GM11168 (cell line): ENCODE data around the gene PFKFB1.
"Not testable (repeated sequence)": the region's sequence is repeated elsewhere in the genome, so short reads cannot be mapped to it uniquely, and the experiment has no call there.

Experiments
- in situ Hi-C: fragments of 300-500 bp; cut with MboI; formaldehyde crosslinking; loops from one replicate; pipeline ENCODE4 v1.12.0; 2022; ENCODE audit warnings: low sequenced_read_pairs; ENCODE audit not compliant: unreplicated experiment

PFKFB1 gene

GRCh38 chrX:54994668-54995351 lies 822 bp upstream of the PFKFB1 start:
- in situ Hi-C loops, result no loop called here

DNA sequence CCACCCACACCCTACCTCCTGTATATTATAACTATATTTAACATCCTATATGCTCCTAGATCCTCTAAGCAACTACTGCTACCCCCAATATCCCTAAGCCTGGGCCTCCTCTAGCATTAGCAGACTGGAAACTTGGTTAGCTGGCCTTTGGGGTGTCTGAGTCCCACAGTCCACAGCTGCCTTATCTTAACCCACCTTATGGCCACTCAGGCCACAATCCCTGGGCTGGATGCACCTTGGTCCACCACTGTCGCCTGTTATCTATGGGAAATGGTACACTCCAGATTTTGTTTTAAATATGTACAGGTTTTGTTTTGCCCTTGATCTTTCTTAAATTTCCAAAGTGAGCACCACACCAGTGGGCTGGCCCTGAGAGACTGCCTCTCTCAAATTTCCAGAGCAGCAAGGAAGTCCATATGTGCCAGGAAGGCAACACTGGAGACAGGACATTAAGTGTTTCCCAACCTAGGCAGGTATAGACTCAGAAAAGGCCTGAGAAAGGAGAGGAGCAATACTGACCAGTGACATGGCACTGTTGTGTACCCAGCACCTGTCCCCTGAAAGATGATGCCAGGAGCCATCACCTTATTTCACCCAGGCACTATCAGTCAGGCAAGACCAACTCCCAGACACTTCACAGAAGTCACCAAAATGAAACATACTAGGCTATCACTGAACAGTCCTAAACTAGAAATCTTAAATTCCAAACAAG lies 921 bp downstream of the PFKFB1 start:
- in situ Hi-C loops, result no loop called here

- in situ Hi-C loops, result no loop called here
Measured at GRCh38 chrX:54991706-54992105, 2.3 kb downstream of the PFKFB1 start.

GRCh38 chrX:54983306-54983705 lies 10.7 kb downstream of the PFKFB1 start:
- in situ Hi-C loops, result not testable (repeated sequence)

GRCh38 chrX:54980334-54980733 lies 13.7 kb downstream of the PFKFB1 start:
- in situ Hi-C loops, result no loop called here

GRCh38 chrX:54979432-54979831 lies 14.6 kb downstream of the PFKFB1 start:
- in situ Hi-C loops, result no loop called here

DNA sequence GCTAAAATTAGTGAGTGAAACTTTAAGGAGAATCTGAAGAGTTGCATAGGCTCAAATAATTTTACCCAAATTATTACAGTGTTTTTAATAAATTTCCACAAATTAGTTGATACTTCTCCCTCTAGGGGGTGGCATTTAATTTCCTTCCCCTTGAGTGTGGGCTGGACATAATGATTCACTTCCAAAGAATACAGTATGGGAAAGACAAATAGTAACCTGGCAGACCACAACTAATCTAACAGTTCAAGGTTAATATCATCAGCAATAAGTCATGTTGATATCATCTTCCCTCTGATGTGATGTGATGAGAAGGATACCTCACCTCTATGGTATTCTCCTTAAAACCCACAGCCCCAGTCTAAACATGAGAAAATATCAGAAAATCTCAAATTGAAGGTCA lies 15.5 kb downstream of the PFKFB1 start:
- in situ Hi-C loops, result no loop called here

- in situ Hi-C loops, result no loop called here
Measured at GRCh38 chrX:54977387-54977786, 16.6 kb downstream of the PFKFB1 start.

GRCh38 chrX:54964766-54965497 lies 29.1 kb downstream of the PFKFB1 start:
- in situ Hi-C loops, result no loop called here

- in situ Hi-C loops, result no loop called here
Measured at GRCh38 chrX:54961750-54962149, 32.2 kb downstream of the PFKFB1 start.

DNA sequence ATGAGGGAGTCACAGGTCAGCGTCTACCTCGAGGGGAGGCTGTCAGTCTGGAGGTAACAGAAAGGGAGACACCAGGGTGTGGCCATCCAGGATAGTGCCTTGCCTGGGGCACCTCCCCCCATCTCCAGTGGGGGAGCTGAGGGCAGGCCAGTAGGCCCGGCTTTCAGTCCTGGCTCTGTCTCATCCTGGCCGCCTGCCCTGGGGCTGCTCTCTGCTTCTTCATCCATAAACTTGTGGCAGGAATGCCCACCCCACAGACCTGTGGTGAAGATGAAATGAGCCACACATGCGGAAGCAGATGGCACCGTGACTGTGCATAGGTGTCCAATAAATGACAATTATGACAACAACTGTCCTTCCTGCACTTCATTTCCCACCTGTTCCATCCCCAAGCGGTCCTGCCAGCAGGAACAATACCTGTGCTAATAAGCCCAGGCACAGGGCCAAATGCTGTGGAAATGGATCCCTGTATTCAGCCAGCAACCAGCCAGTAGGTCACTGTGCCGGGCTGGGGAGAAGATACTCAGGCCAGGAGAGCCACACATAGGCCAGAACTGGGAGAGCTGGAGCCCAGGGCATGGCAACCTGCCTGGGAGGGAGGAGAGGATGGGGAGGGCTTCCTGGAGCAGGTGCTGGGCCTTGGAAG lies 43.1 kb downstream of the PFKFB1 start:
- in situ Hi-C loops, result no loop called here

GRCh38 chrX:54945224-54945623 lies 48.8 kb downstream of the PFKFB1 start:
- in situ Hi-C loops, result no loop called here

DNA sequence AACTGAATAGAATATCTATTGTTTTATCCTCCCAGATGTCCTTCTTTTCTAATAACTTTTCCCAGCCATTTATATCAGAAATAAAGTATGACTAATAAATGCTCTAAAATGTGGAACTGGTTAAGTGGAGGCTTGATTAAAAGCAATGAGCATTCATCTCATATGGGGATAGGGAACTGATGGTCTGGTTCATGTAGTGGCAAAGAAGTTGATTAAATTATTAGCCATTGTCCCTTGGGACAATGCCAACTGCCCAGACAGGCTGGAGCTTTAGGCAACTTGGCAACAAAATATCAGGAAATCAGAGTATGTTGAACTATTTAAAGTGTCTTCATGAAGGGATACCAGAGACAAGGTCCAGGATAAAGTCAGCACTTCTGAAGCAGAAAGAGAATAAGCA lies 49.2 kb downstream of the PFKFB1 start:
- in situ Hi-C loops, result no loop called here

DNA sequence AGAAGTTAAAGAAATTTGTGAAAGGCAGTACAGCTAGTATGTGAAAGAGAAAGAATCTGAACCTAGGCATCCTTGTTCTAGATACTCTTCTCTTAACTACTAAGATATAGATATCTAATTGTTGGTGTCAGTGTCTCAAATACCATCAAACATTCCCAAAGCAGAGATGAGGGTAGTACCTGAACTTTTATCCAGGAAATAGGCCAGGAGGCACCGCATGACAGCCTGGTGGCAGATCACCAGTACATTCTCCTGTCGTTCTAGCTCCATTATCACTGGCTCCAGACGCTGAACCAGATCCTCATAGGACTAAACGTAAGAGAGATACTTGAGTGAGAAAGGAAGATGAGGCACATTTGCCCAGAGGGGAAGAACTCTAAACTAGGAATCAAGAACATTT lies 56.6 kb downstream of the PFKFB1 start:
- in situ Hi-C loops, result no loop called here

DNA sequence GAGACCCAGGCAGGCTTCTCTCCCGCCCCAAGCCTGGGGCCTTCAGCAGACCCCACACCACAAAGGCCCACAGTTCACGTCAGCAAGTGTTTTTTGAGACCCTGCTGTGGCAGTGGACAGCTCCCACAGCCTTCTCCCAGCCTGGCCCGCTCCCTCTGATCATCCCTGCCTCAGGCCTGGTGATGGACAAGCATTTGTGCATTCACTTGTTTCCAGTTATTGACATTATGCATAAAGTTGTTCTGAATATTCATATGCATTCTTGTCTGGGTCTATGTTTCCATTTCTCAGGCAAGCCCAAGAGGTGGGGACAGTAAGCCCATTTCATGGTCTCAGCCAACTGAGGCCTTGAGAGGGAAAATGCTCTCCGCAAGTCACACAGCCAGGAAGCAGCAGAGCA lies 58.7 kb downstream of the PFKFB1 start:
- in situ Hi-C loops, result no loop called here

DNA sequence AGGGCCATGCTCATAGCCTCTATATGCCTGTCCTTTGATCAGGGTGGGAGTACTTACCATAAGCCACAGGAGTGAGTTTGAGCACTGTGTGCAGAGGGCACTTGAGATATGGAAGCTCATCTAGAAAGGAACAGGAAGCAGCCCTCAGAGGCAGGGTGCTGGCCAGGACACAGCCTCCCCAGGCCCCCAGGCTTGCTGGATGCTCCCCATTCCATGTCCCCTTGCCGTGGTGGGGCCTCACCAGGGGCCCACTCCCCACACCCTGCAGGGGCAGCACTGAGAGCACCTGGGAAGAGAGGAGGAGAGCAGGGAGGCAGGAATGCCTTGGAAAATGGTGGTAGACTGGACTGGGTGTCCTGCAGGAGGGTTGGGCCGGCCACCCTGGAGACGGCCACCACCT lies 59.1 kb downstream of the PFKFB1 start:
- in situ Hi-C loops, result no loop called here

- in situ Hi-C loops, result no loop called here
Measured at GRCh38 chrX:54934058-54934457, 59.9 kb downstream of the PFKFB1 start.

GRCh38 chrX:54933150-54933826 lies 60.7 kb downstream of the PFKFB1 start:
- in situ Hi-C loops, result no loop called here

DNA sequence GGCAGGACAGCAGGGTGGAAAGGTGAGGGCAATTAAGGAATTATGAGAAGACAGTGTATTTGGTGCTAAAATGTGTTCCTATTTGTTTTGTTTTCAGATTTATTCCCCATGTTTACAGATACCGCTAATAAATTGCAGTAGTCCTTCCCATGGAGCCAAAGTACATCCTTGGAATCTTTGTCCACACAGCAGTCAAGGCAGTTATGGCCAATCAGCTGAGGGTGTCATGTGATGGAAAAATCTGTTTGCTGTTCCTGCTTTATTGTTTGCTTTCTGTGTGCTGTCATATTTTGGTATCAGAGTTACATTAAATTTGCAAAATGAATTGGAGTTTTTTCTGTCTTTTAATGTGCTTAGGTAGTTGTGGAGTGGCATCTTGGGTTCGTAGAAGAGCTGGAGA lies 62.9 kb downstream of the PFKFB1 start:
- in situ Hi-C loops, result no loop called here

DNA sequence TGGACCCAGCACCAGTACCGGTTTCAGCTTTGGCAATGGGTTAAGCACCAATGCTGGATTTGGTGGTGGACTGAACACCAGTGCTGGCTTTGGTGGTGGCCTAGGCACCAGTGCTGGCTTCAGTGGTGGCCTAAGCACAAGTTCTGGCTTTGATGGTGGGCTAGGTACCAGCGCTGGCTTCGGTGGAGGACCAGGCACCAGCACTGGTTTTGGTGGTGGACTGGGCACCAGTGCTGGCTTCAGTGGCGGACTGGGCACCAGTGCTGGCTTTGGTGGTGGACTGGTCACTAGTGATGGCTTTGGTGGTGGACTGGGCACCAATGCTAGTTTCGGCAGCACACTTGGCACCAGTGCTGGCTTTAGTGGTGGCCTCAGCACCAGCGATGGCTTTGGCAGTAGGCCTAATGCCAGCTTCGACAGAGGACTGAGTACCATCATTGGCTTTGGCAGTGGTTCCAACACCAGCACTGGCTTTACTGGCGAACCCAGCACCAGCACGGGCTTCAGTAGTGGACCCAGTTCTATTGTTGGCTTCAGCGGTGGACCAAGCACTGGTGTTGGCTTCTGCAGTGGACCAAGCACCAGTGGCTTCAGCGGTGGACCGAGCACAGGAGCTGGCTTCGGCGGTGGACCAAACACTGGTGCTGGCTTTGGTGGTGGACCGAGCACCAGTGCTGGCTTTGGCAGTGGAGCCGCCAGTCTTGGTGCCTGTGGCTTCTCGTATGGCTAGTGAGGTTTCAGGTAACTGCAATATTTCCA lies 63.5 kb downstream of the PFKFB1 start:
- in situ Hi-C loops, result no loop called here
